ENCODE data around the gene TBCC. TPM values are rescaled to one million over a fixed set of nuclear protein-coding genes. Genes with fewer than 3 reads are reported as not detected.

The TBCC gene
- total and polyA plus RNA-seq, 2 of the 8 experiments (the other 6 are each of a cell fraction or from before 2014, with no cell fraction given): 22.7 to 25.5 TPM

- H2BK5ac ChIP-seq (ENCODE audit: low read depth, low read length): no peak overlapping the region
- H3K4me1 ChIP-seq (replicated peaks in 1 of 4; ENCODE audit: control insufficient read depth in 3 of 4, insufficient read depth in 4 of 4, low read length in 3 of 4): peaks cover 2 to 7% (median 4%) of the 10 kb centered on the region in 4 experiments; a peak in 4 of 7 replicates
- H3K4ac ChIP-seq (replicated peaks; ENCODE audit: insufficient read length, low read depth, low read length): no peak overlapping the region
- H2BK20ac ChIP-seq (ENCODE audit: low read length): no peak overlapping the region
- H3K36me3 ChIP-seq (ENCODE audit: control insufficient read depth in 2 of 4, insufficient read depth in 4 of 4, low read length in 3 of 4): no peaks in the 10 kb centered on the region
- H2AK5ac ChIP-seq (ENCODE audit: low read depth, low read length): no peak overlapping the region
- no peak overlapping the region for H2BK12ac ChIP-seq (ENCODE audit: low read depth, low read length)
- H2AFZ ChIP-seq (ENCODE audit: low read length): no peak overlapping the region
- H4K8ac ChIP-seq (ENCODE audit: extremely low read depth, insufficient read depth, low read length): no peak overlapping the region
- H3K4me3 ChIP-seq (ENCODE audit: extremely low read depth in 1 of 4, insufficient read depth in 2 of 4, low read depth in 3 of 4, low read length in 4 of 4): no peak overlapping the region
- no peaks in the 10 kb centered on the region for H4K20me1 ChIP-seq (replicated peaks in 1 of 2; ENCODE audit: control insufficient read depth in 1 of 2, insufficient read depth in 2 of 2, low read length in 2 of 2)
- peaks cover 5 to 6% of the 10 kb centered on the region in 2 experiments; a peak in 1 of 4 replicates for H3K9me3 ChIP-seq (ENCODE audit: insufficient read depth in 2 of 2, low read depth in 1 of 2, low read length in 1 of 2)
- H3K79me2 ChIP-seq (ENCODE audit: control insufficient read depth in 1 of 2, insufficient read depth in 2 of 2, low read length in 2 of 2): no peaks in the 10 kb centered on the region
- no peak overlapping the region for H4K5ac ChIP-seq (ENCODE audit: insufficient read length, low read depth, low read length)
- no peak overlapping the region for H2BK120ac ChIP-seq (replicated peaks; ENCODE audit: low read depth, low read length)
- no peak overlapping the region for H3K14ac ChIP-seq (ENCODE audit: insufficient read length)
- no peak for FAIRE-seq
- no peak overlapping the region for H3K18ac ChIP-seq (ENCODE audit: extremely low read depth, low read length)
- no peak overlapping the region for H3K56ac ChIP-seq (replicated peaks; ENCODE audit: insufficient read length, low read depth, low read length)
- no peak overlapping the region for H3K9ac ChIP-seq (replicated peaks in 1 of 4; ENCODE audit: extremely low read depth in 1 of 4, low read depth in 3 of 4, low read length in 3 of 4)
- DNase-seq (ENCODE audit: low read depth in 1 of 2, low spot score in 2 of 2): no peak
- TF ChIP-seq NRF1 (IDR thresholded peaks at IDR 0.05; ENCODE audit: low read depth, low read length): no peak
- no peak for TF ChIP-seq SUZ12 (IDR thresholded peaks at IDR 0.05; ENCODE audit: low read length)
- no peak for TF ChIP-seq SP4 (IDR thresholded peaks at IDR 0.05; ENCODE audit: low read length)
- TF ChIP-seq CHD1 (IDR thresholded peaks at IDR 0.05; ENCODE audit: low read depth, low read length): no peak
- no peak for TF ChIP-seq BRCA1 (IDR thresholded peaks at IDR 0.05; ENCODE audit: low read depth, low read length)
- no peak for TF ChIP-seq MAX (IDR thresholded peaks at IDR 0.05)
- no peak for TF ChIP-seq USF2 (IDR thresholded peaks at IDR 0.05; ENCODE audit: low read length)
- H2BK15ac ChIP-seq (ENCODE audit: low read length): no peak overlapping the region
- WGBS, 2 experiments (ENCODE audit: extremely low coverage in 1 of 2, insufficient coverage in 1 of 2, insufficient read length in 1 of 2, insufficient replicate concordance in 2 of 2, low coverage in 1 of 2, low lambda C conversion rate in 2 of 2, missing lambda C conversion rate in 1 of 2): 83% methylated on average over 5 of the region's 5 CpGs; no CpG with 5 or more reads in 1 of the 2 experiments
- POLR2A ChIA-PET (ENCODE audit: partially characterized antibody): interaction anchor here (1.1 kb wide), 1 partner anchor 173 kb away, joined by 5 read pairs; no protein-coding TSS in a partner anchor
- H3K27me3 ChIP-seq (replicated peaks in 1 of 4; ENCODE audit: control insufficient read depth in 3 of 4, extremely low read depth in 1 of 4, insufficient read depth in 3 of 4, low read length in 3 of 4): no peaks in the 10 kb centered on the region; a peak in 1 of 7 replicates
- H3K23me2 ChIP-seq (ENCODE audit: low read depth, low read length): no peaks in the 10 kb centered on the region
- H4K91ac ChIP-seq (replicated peaks; ENCODE audit: insufficient read length, low read length): no peak overlapping the region
- no peaks in the 10 kb centered on the region for H3K79me1 ChIP-seq (ENCODE audit: low read depth, low read length)
- CTCF ChIA-PET (ENCODE audit: partially characterized antibody): interaction anchor here (1.6 kb wide), 1 partner anchor 14 kb away, joined by 4 read pairs; no protein-coding TSS in a partner anchor
- H3K4me2 ChIP-seq (ENCODE audit: insufficient read depth in 1 of 2, low read depth in 2 of 2, low read length in 2 of 2): no peak overlapping the region
- no peak overlapping the region for H3K27ac ChIP-seq (ENCODE audit: low read depth, low read length)
- no peak overlapping the region for H3K23ac ChIP-seq (ENCODE audit: insufficient read length)
These were observed 34.0 kb downstream of the TBCC start for GRCh38 chr6:42711930-42712329.
